H1 (cell line): Measurements from ENCODE around the gene HSF4. TPM values are rescaled to one million over a fixed set of nuclear protein-coding genes. Genes with fewer than 3 reads are reported as not detected.

Source experiments
- CTCF ChIA-PET: fragments of 300-600 bp; sonication (Branson Sonifier 250); formaldehyde crosslinking; loops from one replicate; lab custom pipeline; 2021; ENCODE audit not compliant: partially characterized antibody; lab: Charles Lee
- POLR2A ChIA-PET: fragments of 300-600 bp; sonication (Branson Sonifier 250); formaldehyde crosslinking; loops from one replicate; lab custom pipeline; 2021; ENCODE audit warnings: inconsistent platforms; ENCODE audit not compliant: partially characterized antibody; lab: Charles Lee
- DNase-seq, 2 experiments: peaks; one replicate each; pipeline versions ENCODE4 v3.0.0 to v3.0.0-alpha.2; 2010 to 2022; ENCODE audit warnings: low spot score in 2 of 2, low read depth in 1 of 2, mixed read lengths in 1 of 2
- FAIRE-seq: peaks from 2 replicates; lab custom pipeline; 2011; peaks lifted over from hg19 to GRCh38; lab: Jason Lieb, UNC
- H2AFZ ChIP-seq: 2 replicates; pipeline ENCODE4 v1.8.1; 2012; ENCODE audit warnings: low read length, inconsistent platforms
- H2AK5ac ChIP-seq: 2 replicates; pipeline ENCODE4 v1.6.1; 2013; ENCODE audit warnings: low read depth, low read length
- H2BK120ac ChIP-seq: replicated peaks from 2 replicates; pipeline ENCODE3; 2013; ENCODE audit warnings: low read depth, low read length, inconsistent platforms
- H2BK12ac ChIP-seq: 2 replicates; pipeline ENCODE4 v1.6.1; 2013; ENCODE audit warnings: low read depth, low read length
- H2BK15ac ChIP-seq: 2 replicates; pipeline ENCODE4 v1.6.1; 2013; ENCODE audit warnings: low read length
- H2BK20ac ChIP-seq: 2 replicates; pipeline ENCODE4 v1.6.1; 2013; ENCODE audit warnings: low read length
- H2BK5ac ChIP-seq: 2 replicates; pipeline ENCODE4 v1.6.1; 2013; ENCODE audit warnings: low read depth, low read length
- H3K14ac ChIP-seq: 2 replicates; pipeline ENCODE4 v1.6.1; 2013; ENCODE audit warnings: inconsistent platforms; ENCODE audit not compliant: insufficient read length
- H3K18ac ChIP-seq: 2 replicates; pipeline ENCODE4 v1.6.1; 2013; ENCODE audit warnings: low read length; ENCODE audit errors: extremely low read depth
- H3K23ac ChIP-seq: 2 replicates; pipeline ENCODE4 v1.6.1; 2013; ENCODE audit warnings: inconsistent platforms; ENCODE audit not compliant: insufficient read length
- H3K23me2 ChIP-seq: 2 replicates; pipeline ENCODE4 v1.6.1; 2013; ENCODE audit warnings: low read depth, low read length
- H3K27ac ChIP-seq: 2 replicates; pipeline ENCODE4 v1.6.1; 2011; ENCODE audit warnings: low read depth, low read length, inconsistent platforms
- H3K27me3 ChIP-seq, 4 experiments: replicated peaks in 1 of 4; 1 replicate in 1 of 4; 2 replicates in 3 of 4; pipeline versions ENCODE4 v1.6.1 to v1.8.1; 2011 to 2013; ENCODE audit warnings: low read length in 3 of 4, mild to moderate bottlenecking in 3 of 4, inconsistent platforms in 2 of 4, mixed read lengths in 2 of 4, moderate library complexity in 1 of 4; ENCODE audit not compliant: control insufficient read depth in 3 of 4, insufficient read depth in 3 of 4; ENCODE audit errors: extremely low read depth in 1 of 4
- H3K36me3 ChIP-seq, 4 experiments: 2 replicates each; pipeline versions ENCODE4 v1.6.1 to v1.8.1; 2011 to 2013; ENCODE audit warnings: mild to moderate bottlenecking in 4 of 4, low read length in 3 of 4, moderate library complexity in 2 of 4, control low read depth in 1 of 4, inconsistent platforms in 1 of 4; ENCODE audit not compliant: insufficient read depth in 4 of 4, control insufficient read depth in 2 of 4
- H3K4ac ChIP-seq: replicated peaks from 2 replicates; pipeline ENCODE3; 2013; ENCODE audit warnings: low read length, low read depth, mixed read lengths, inconsistent platforms; ENCODE audit not compliant: insufficient read length
- H3K4me1 ChIP-seq, 4 experiments: replicated peaks in 1 of 4; 1 replicate in 1 of 4; 2 replicates in 3 of 4; pipeline versions ENCODE4 v1.6.1 to v1.8.1; 2011 to 2013; ENCODE audit warnings: low read length in 3 of 4, inconsistent platforms in 2 of 4, mixed read lengths in 1 of 4; ENCODE audit not compliant: insufficient read depth in 4 of 4, control insufficient read depth in 3 of 4
- H3K4me2 ChIP-seq, 2 experiments: 2 replicates each; pipeline versions ENCODE4 v1.6.1 to v1.8.1; 2011 to 2013; ENCODE audit warnings: low read depth in 2 of 2, low read length in 2 of 2, control low read depth in 1 of 2, inconsistent platforms in 1 of 2, mild to moderate bottlenecking in 1 of 2; ENCODE audit not compliant: insufficient read depth in 1 of 2
- H3K4me3 ChIP-seq, 4 experiments: fragments of 200-600, 300-600 bp in 1 of 4; sonication (generic), shearing (Covaris generic), sonication (Bioruptor Twin) in 1 of 4; 2 replicates each; pipeline versions ENCODE4 v1.5.1 to v1.8.1; 2011 to 2016; ENCODE audit warnings: low read length in 4 of 4, low read depth in 3 of 4, control low read depth in 2 of 4, inconsistent platforms in 2 of 4, mild to moderate bottlenecking in 2 of 4, mixed read lengths in 1 of 4, moderate library complexity in 1 of 4; ENCODE audit not compliant: insufficient read depth in 2 of 4; ENCODE audit errors: extremely low read depth in 1 of 4
- H3K56ac ChIP-seq: replicated peaks from 2 replicates; pipeline ENCODE3; 2013; ENCODE audit warnings: low read depth, mild to moderate bottlenecking, mixed read lengths, low read length, inconsistent platforms; ENCODE audit not compliant: insufficient read length
- H3K79me1 ChIP-seq: 2 replicates; pipeline ENCODE4 v1.6.1; 2013; ENCODE audit warnings: low read depth, low read length, control low read depth
- H3K79me2 ChIP-seq, 2 experiments: 2 replicates each; pipeline versions ENCODE4 v1.6.1 to v1.8.1; 2012 to 2013; ENCODE audit warnings: low read length in 2 of 2, mild to moderate bottlenecking in 2 of 2, inconsistent platforms in 1 of 2; ENCODE audit not compliant: insufficient read depth in 2 of 2, control insufficient read depth in 1 of 2
- H3K9ac ChIP-seq, 4 experiments: replicated peaks in 1 of 4; 1 replicate in 1 of 4; 2 replicates in 3 of 4; pipeline versions ENCODE4 v1.6.1 to v1.8.1; 2011 to 2013; ENCODE audit warnings: low read depth in 3 of 4, low read length in 3 of 4, control low read depth in 2 of 4, mild to moderate bottlenecking in 2 of 4, moderate library complexity in 2 of 4, inconsistent platforms in 1 of 4; ENCODE audit errors: extremely low read depth in 1 of 4
- H3K9me3 ChIP-seq, 2 experiments: 2 replicates each; pipeline versions ENCODE4 v1.6.1 to v1.8.1; 2012 to 2013; ENCODE audit warnings: mild to moderate bottlenecking in 2 of 2, moderate library complexity in 2 of 2, control low read depth in 1 of 2, inconsistent platforms in 1 of 2, low read depth in 1 of 2, low read length in 1 of 2, mixed read lengths in 1 of 2; ENCODE audit not compliant: insufficient read depth in 2 of 2
- H4K20me1 ChIP-seq, 2 experiments: replicated peaks in 1 of 2; 2 replicates each; pipeline versions ENCODE3 to v1.8.1; 2011 to 2013; ENCODE audit warnings: inconsistent platforms in 2 of 2, low read length in 2 of 2, mild to moderate bottlenecking in 1 of 2; ENCODE audit not compliant: insufficient read depth in 2 of 2, control insufficient read depth in 1 of 2
- H4K5ac ChIP-seq: 2 replicates; pipeline ENCODE4 v1.6.1; 2013; ENCODE audit warnings: low read length, low read depth, mixed read lengths, inconsistent platforms; ENCODE audit not compliant: insufficient read length
- H4K8ac ChIP-seq: 2 replicates; pipeline ENCODE4 v1.8.0; 2013; ENCODE audit warnings: mild to moderate bottlenecking, moderate library complexity, low read length, inconsistent platforms; ENCODE audit not compliant: insufficient read depth; ENCODE audit errors: extremely low read depth
- H4K91ac ChIP-seq: replicated peaks from 2 replicates; pipeline ENCODE3; 2013; ENCODE audit warnings: low read length, mixed read lengths, inconsistent platforms; ENCODE audit not compliant: insufficient read length
- ASH2L ChIP-seq: fragments of 200-600, 300-600 bp; sonication (generic); IDR thresholded peaks from one replicate; pipeline ENCODE4 v1.7.1; 2017; ENCODE audit warnings: low read length
- BCL11A ChIP-seq, 2 experiments: IDR thresholded peaks; one replicate each; pipeline ENCODE4 v1.6.1; 2011; ENCODE audit warnings: low read depth in 2 of 2, low read length in 2 of 2, mild to moderate bottlenecking in 2 of 2
- CEBPB ChIP-seq: IDR thresholded peaks from 2 replicates; pipeline ENCODE4 v1.6.1; 2012; ENCODE audit warnings: low read depth, low read length
- EP300 ChIP-seq, 2 experiments: IDR thresholded peaks; 1 replicate in 1 of 2; 2 replicates in 1 of 2; pipeline ENCODE4 v1.6.1; 2011 to 2012; ENCODE audit warnings: low read depth in 2 of 2, low read length in 2 of 2, mild to moderate bottlenecking in 2 of 2, borderline replicate concordance in 1 of 2, inconsistent platforms in 1 of 2, moderate library complexity in 1 of 2
- EZH2 ChIP-seq: fragments of 200-600 bp; sonication (generic); IDR thresholded peaks from 2 replicates; pipeline ENCODE4 v1.7.1; 2012; ENCODE audit warnings: low read depth, mild to moderate bottlenecking, moderate library complexity, low read length, inconsistent platforms; ENCODE audit not compliant: severe bottlenecking
- HDAC6 ChIP-seq: IDR thresholded peaks from one replicate; pipeline ENCODE4 v1.7.1; 2012; ENCODE audit warnings: low read depth, mild to moderate bottlenecking, inconsistent platforms, low read length, moderate library complexity
- JUN ChIP-seq: IDR thresholded peaks from 2 replicates; pipeline ENCODE4 v1.6.1; 2011; ENCODE audit warnings: low read depth, mild to moderate bottlenecking, improper control_type of control experiment, low read length
- KDM5A ChIP-seq: fragments of 200-600 bp; IDR thresholded peaks from 2 replicates; pipeline ENCODE4 v1.7.1; 2012; ENCODE audit warnings: mild to moderate bottlenecking, low read length, inconsistent platforms, mixed read lengths
- RAD21 ChIP-seq, 2 experiments: IDR thresholded peaks in 1 of 2; conservative IDR thresholded peaks in 1 of 2; 2 replicates each; pipeline ENCODE4 v1.6.1; 2011; ENCODE audit warnings: low read depth in 2 of 2, low read length in 2 of 2, improper control_type of control experiment in 1 of 2, inconsistent platforms in 1 of 2, mild to moderate bottlenecking in 1 of 2, moderate library complexity in 1 of 2
- RNF2 ChIP-seq: fragments of 200-900, 300-1000 bp; sonication (generic); IDR thresholded peaks from 2 replicates; pipeline ENCODE4 v1.7.1; 2016; ENCODE audit warnings: borderline replicate concordance, low read depth, mild to moderate bottlenecking, antibody characterized with exemption, low read length; ENCODE audit not compliant: poor library complexity, severe bottlenecking; ENCODE audit errors: missing control alignments
- RXRA ChIP-seq: IDR thresholded peaks from 2 replicates; pipeline ENCODE4 v1.6.1; 2011; ENCODE audit warnings: low read depth, mild to moderate bottlenecking, low read length, moderate library complexity; ENCODE audit not compliant: insufficient read depth
- SIX5 ChIP-seq: IDR thresholded peaks from 2 replicates; pipeline ENCODE4 v1.6.1; 2011; ENCODE audit warnings: mild to moderate bottlenecking, low read depth, low read length
- TEAD4 ChIP-seq: IDR thresholded peaks from 2 replicates; pipeline ENCODE4 v1.6.1; 2012; ENCODE audit warnings: low read depth, low read length, inconsistent platforms, mixed read lengths
- WGBS, 2 experiments: shearing (Covaris generic) in 1 of 2; methylation state at CpG; one replicate each; pipeline versions ENCODE4 v1.1.6 to v1.1.7; 2013 to 2015; ENCODE audit warnings: low lambda C conversion rate in 2 of 2, mixed read lengths in 2 of 2, inconsistent platforms in 1 of 2, low coverage in 1 of 2, missing lambda C conversion rate in 1 of 2; ENCODE audit not compliant: insufficient replicate concordance in 2 of 2, insufficient coverage in 1 of 2, insufficient read length in 1 of 2; ENCODE audit errors: extremely low coverage in 1 of 2, missing lambda C conversion rate in 1 of 2; 5-methylcytosine and 5-hydroxymethylcytosine counted together
- polyA plus RNA-seq, 7 experiments: library from polyadenylated mRNA; depleted of rRNA in 3 of 7; stranded (reverse) in 5 of 7; unstranded in 2 of 7; fragments of >200 nt in 5 of 7; fragments of 200-250 nt in 2 of 7; gene quantifications; 1 replicate in 5 of 7; 2 replicates in 1 of 7; 4 replicates in 1 of 7; pipeline versions ENCODE4 v1.2.1 to v1.2.3, GENCODE V29; 2011 to 2013; ENCODE audit warnings: missing spikeins in 2 of 7, mixed read lengths in 2 of 7
- total RNA-seq: library from RNA; stranded (reverse); fragmentation: NEBNext Ultra II Directional; extraction: Animal tissue kit (Norgen Biotek cat#: 25700); gene quantifications from 2 replicates; pipeline ENCODE4 v1.2.1, GENCODE V29; 2021

Gene HSF4
- total and polyA plus RNA-seq, 2 of the 8 experiments (the other 6 are each of a cell fraction or from before 2014, with no cell fraction given): 0.14 TPM; not detected in 1

GRCh38 chr16:67181346-67181745, 16.8 kb downstream of the HSF4 start:
- Histone ChIP-seq H3K4ac (no peak overlapping the region), H3K23me2 (peaks cover 21% of the 10 kb centered on the region), H3K27ac (no peak overlapping the region), H4K91ac (no peak overlapping the region), H3K4me2 (no peak overlapping the region), H2AFZ (no peak overlapping the region), H3K79me1 (no peaks in the 10 kb centered on the region), H4K20me1 (peaks cover 5 to 28% of the 10 kb centered on the region in 2 experiments), H3K36me3 (no peaks in the 10 kb centered on the region; a peak in 1 of 8 replicates), H3K14ac (no peak overlapping the region), H2BK120ac (no peak overlapping the region), H2BK5ac (no peak overlapping the region), H3K4me3 (no peak overlapping the region), H4K5ac (no peak overlapping the region), H2BK20ac (no peak overlapping the region), H4K8ac (no peak overlapping the region), H3K9ac (no peak overlapping the region), H3K56ac (no peak overlapping the region), H3K79me2 (peaks cover 0 to 5% of the 10 kb centered on the region in 2 experiments; a peak in 1 of 4 replicates), H3K9me3 (no peaks in the 10 kb centered on the region), H2BK12ac (no peak overlapping the region), H3K4me1 (peaks cover 0 to 25% (median 16%) of the 10 kb centered on the region in 4 experiments; a peak in 5 of 7 replicates), H3K23ac (no peak overlapping the region), H2BK15ac (no peak overlapping the region), H2AK5ac (no peak overlapping the region), H3K27me3 (peaks cover 14 to 44% (median 36%) of the 10 kb centered on the region in 4 experiments), H3K18ac (no peak overlapping the region)
- DNase-seq (no peak), FAIRE-seq (no peak)
- WGBS, 2 experiments: 93% methylated on average over 2 of the region's 2 CpGs; no CpG with 5 or more reads in 1 of the 2 experiments
- POLR2A ChIA-PET: interaction anchor here (1.0 kb wide), 1 partner anchor 11 kb away, joined by 4 read pairs; the partner anchor contains the start of gene NOL3
- CTCF ChIA-PET: interaction anchor here (0.7 to 8.2 kb wide), 5 partner anchors 12 to 163 kb away, joined by 3 to 78 read pairs (median 3); partner anchors contain the start of genes FBXL8, HSF4 and TRADD
- TF ChIP-seq EZH2 (no peak), SIX5 (no peak), TEAD4 (no peak), EP300 (IDR thresholded peaks at IDR 0.05; ENCODE audit: borderline replicate concordance in 1 of 2, low read depth in 2 of 2, low read length in 2 of 2) (no peak), CEBPB (no peak), JUN (no peak), BCL11A (IDR thresholded peaks at IDR 0.05; ENCODE audit: low read depth in 2 of 2, low read length in 2 of 2) (no peak), KDM5A (no peak), RXRA (no peak), RNF2 (no peak), ASH2L (no peak), RAD21 (IDR thresholded peaks at IDR 0.05 in 1 of 2, conservative IDR thresholded peaks at IDR 0.05 in 1 of 2; ENCODE audit: low read depth in 2 of 2, low read length in 2 of 2) (no peak), HDAC6 (no peak)
